Measurements from ENCODE around the gene ZNF70. TPM values are rescaled to one million over a fixed set of nuclear protein-coding genes. Genes with fewer than 3 reads are reported as not detected.
A peak's percentile ranks its signal among the peaks of the same experiment; 100 is the strongest.

ZNF70 gene
- total and polyA plus RNA-seq, 2 of the 13 experiments (the other 11 are each of a cell fraction or from before 2014, with no cell fraction given), result 0.62 to 3.6 TPM

DNA sequence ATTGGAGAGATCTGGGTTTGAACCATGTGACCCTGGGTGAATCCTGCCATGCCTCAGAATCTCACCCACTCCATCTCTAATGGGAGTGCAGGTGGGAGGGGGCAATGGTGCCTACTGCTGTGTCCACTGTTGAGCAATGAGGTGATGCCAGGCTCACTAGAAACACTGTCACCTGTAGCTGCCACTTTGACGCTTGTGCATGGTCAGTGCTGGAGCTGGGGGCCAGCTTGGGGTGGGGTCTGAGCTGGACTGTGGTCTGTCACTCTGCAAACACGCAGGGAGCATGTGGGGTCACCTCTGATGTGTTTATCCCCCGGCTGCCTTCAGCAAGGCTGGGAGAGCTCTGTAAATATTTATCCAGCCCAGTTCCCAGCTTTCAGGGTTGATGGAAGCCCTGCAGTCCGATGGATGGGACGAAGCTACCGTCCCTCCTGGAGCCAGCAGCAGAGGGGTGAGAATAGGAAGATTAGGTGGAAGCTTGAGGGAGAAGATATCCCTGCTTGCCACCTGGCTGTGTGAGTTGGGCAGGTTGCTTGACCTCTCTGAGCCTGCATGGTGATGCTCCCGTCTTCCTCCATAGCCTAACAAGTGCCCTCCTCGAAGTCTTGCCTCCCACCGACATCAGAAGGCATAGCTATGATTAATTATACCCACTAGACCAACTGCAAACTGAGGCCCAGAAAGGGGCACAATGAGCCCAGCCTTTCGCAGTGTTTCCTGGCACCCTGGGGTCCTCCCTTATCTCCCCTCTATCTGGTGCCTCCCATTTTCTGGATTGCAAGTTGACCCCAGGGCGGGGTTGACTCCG is 23.4 kb upstream of the ZNF70 start (continued):
- TF ChIP-seq, protein P1, sequence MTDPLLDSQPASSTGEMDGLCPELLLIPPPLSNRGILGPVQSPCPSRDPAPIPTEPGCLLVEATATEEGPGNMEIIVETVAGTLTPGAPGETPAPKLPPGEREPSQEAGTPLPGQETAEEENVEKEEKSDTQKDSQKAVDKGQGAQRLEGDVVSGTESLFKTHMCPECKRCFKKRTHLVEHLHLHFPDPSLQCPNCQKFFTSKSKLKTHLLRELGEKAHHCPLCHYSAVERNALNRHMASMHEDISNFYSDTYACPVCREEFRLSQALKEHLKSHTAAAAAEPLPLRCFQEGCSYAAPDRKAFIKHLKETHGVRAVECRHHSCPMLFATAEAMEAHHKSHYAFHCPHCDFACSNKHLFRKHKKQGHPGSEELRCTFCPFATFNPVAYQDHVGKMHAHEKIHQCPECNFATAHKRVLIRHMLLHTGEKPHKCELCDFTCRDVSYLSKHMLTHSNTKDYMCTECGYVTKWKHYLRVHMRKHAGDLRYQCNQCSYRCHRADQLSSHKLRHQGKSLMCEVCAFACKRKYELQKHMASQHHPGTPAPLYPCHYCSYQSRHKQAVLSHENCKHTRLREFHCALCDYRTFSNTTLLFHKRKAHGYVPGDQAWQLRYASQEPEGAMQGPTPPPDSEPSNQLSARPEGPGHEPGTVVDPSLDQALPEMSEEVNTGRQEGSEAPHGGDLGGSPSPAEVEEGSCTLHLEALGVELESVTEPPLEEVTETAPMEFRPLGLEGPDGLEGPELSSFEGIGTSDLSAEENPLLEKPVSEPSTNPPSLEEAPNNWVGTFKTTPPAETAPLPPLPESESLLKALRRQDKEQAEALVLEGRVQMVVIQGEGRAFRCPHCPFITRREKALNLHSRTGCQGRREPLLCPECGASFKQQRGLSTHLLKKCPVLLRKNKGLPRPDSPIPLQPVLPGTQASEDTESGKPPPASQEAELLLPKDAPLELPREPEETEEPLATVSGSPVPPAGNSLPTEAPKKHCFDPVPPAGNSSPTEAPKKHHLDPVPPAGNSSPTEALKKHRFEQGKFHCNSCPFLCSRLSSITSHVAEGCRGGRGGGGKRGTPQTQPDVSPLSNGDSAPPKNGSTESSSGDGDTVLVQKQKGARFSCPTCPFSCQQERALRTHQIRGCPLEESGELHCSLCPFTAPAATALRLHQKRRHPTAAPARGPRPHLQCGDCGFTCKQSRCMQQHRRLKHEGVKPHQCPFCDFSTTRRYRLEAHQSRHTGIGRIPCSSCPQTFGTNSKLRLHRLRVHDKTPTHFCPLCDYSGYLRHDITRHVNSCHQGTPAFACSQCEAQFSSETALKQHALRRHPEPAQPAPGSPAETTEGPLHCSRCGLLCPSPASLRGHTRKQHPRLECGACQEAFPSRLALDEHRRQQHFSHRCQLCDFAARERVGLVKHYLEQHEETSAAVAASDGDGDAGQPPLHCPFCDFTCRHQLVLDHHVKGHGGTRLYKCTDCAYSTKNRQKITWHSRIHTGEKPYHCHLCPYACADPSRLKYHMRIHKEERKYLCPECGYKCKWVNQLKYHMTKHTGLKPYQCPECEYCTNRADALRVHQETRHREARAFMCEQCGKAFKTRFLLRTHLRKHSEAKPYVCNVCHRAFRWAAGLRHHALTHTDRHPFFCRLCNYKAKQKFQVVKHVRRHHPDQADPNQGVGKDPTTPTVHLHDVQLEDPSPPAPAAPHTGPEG (CRISPR knock-in tag; IDR thresholded peaks at IDR 0.05), result peak; percentile 93; the same call in 1 of the 2 replicates
- TF ChIP-seq ZNF615 (CRISPR knock-in tag; IDR thresholded peaks at IDR 0.05; ENCODE audit: borderline replicate concordance) (no peak), ZSCAN9 (CRISPR knock-in tag; IDR thresholded peaks at IDR 0.05; ENCODE audit: borderline replicate concordance) (no peak), MED1 (CRISPR knock-in tag; IDR thresholded peaks at IDR 0.05) (peak; percentile 93), ZNF790 (CRISPR knock-in tag; IDR thresholded peaks at IDR 0.05; ENCODE audit: borderline replicate concordance) (no peak), FOXA3 (CRISPR knock-in tag; IDR thresholded peaks at IDR 0.05) (peak; percentile 97), ZNF709 (CRISPR knock-in tag; IDR thresholded peaks at IDR 0.05) (no peak), KDM3A (CRISPR knock-in tag; IDR thresholded peaks at IDR 0.05; ENCODE audit: low read depth) (peak; percentile 87), ETV5 (CRISPR knock-in tag; IDR thresholded peaks at IDR 0.05; ENCODE audit: borderline replicate concordance) (peak; percentile 50; the same call in 1 of the 2 replicates), ATRX (CRISPR knock-in tag; IDR thresholded peaks at IDR 0.05; ENCODE audit: borderline replicate concordance) (no peak)
- TF ChIP-seq, protein P2, sequence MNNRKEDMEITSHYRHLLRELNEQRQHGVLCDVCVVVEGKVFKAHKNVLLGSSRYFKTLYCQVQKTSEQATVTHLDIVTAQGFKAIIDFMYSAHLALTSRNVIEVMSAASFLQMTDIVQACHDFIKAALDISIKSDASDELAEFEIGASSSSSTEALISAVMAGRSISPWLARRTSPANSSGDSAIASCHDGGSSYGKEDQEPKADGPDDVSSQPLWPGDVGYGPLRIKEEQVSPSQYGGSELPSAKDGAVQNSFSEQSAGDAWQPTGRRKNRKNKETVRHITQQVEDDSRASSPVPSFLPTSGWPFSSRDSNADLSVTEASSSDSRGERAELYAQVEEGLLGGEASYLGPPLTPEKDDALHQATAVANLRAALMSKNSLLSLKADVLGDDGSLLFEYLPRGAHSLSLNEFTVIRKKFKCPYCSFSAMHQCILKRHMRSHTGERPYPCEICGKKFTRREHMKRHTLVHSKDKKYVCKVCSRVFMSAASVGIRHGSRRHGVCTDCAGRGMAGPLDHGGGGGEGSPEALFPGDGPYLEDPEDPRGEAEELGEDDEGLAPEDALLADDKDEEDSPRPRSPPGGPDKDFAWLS (CRISPR knock-in tag; IDR thresholded peaks at IDR 0.05; ENCODE audit: borderline replicate concordance), result peak; percentile 75
- TF ChIP-seq, protein P3, sequence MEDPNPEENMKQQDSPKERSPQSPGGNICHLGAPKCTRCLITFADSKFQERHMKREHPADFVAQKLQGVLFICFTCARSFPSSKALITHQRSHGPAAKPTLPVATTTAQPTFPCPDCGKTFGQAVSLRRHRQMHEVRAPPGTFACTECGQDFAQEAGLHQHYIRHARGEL (CRISPR knock-in tag; IDR thresholded peaks at IDR 0.05), result no peak
- TF ChIP-seq, protein P4, sequence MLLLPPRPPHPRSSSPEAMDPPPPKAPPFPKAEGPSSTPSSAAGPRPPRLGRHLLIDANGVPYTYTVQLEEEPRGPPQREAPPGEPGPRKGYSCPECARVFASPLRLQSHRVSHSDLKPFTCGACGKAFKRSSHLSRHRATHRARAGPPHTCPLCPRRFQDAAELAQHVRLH (CRISPR knock-in tag; IDR thresholded peaks at IDR 0.05; ENCODE audit: borderline replicate concordance, low read depth), result peak; percentile 60; the same call in 1 of the 2 replicates
- TF ChIP-seq, protein P5, sequence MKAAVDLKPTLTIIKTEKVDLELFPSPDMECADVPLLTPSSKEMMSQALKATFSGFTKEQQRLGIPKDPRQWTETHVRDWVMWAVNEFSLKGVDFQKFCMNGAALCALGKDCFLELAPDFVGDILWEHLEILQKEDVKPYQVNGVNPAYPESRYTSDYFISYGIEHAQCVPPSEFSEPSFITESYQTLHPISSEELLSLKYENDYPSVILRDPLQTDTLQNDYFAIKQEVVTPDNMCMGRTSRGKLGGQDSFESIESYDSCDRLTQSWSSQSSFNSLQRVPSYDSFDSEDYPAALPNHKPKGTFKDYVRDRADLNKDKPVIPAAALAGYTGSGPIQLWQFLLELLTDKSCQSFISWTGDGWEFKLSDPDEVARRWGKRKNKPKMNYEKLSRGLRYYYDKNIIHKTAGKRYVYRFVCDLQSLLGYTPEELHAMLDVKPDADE (CRISPR knock-in tag; IDR thresholded peaks at IDR 0.05), result no peak
- TF ChIP-seq, protein P6, sequence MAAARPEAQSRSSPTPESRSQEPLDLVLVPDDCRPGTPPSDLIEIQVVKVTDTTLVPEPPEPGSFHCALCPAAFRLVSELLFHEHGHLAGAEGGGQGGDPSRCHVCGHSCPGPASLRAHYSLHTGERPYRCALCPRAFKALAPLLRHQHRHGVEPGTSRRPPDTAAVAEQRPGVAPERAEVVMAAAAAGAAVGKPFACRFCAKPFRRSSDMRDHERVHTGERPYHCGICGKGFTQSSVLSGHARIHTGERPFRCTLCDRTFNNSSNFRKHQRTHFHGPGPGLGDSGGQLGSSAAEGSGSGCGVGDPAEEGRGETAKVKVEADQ (CRISPR knock-in tag; IDR thresholded peaks at IDR 0.05; ENCODE audit: borderline replicate concordance), result no peak
- TF ChIP-seq, protein P7, sequence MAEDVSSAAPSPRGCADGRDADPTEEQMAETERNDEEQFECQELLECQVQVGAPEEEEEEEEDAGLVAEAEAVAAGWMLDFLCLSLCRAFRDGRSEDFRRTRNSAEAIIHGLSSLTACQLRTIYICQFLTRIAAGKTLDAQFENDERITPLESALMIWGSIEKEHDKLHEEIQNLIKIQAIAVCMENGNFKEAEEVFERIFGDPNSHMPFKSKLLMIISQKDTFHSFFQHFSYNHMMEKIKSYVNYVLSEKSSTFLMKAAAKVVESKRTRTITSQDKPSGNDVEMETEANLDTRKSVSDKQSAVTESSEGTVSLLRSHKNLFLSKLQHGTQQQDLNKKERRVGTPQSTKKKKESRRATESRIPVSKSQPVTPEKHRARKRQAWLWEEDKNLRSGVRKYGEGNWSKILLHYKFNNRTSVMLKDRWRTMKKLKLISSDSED (CRISPR knock-in tag; IDR thresholded peaks at IDR 0.05), result no peak
